ENCODE measurements around the gene COQ5. TPM values are rescaled to one million over a fixed set of nuclear protein-coding genes. Genes with fewer than 3 reads are reported as not detected.
"Not testable (repeated sequence)": the region's sequence is repeated elsewhere in the genome, so short reads cannot be mapped to it uniquely, and the experiment has no call there.

The COQ5 gene
- total RNA-seq, 3 donors from 2014 or later = 26.2 to 33.0 (median 26.5) TPM

GRCh38 chr12:120490325-120490724 lies 38.6 kb downstream of the COQ5 start:
- Histone ChIP-seq H3K36me3 (no peaks in the 10 kb centered on the region), H3K27me3 (no peaks in the 10 kb centered on the region), H3K4me1 (no peaks in the 10 kb centered on the region), H3K9me3 (no peaks in the 10 kb centered on the region), H3K27ac (no peak overlapping the region), H3K4me3 (no peak overlapping the region)
- no peak for DNase-seq (ENCODE audit: low spot score in 2 of 2)
- intact Hi-C loops (cut with DNase I; ENCODE audit: low total_unique reads) = no loop called here
- TF ChIP-seq CTCF (IDR thresholded peaks at IDR 0.05) = no peak
- TF ChIP-seq POLR2A (IDR thresholded peaks at IDR 0.05) = no peak
- TF ChIP-seq POLR2AphosphoS5 (IDR thresholded peaks at IDR 0.05) = no peak

GRCh38 chr12:120489018-120489417 lies 39.9 kb downstream of the COQ5 start:
- H3K27me3 ChIP-seq = no peaks in the 10 kb centered on the region
- no peak overlapping the region for H3K27ac ChIP-seq
- H3K4me3 ChIP-seq = no peak overlapping the region
- H3K36me3 ChIP-seq = no peaks in the 10 kb centered on the region
- H3K9me3 ChIP-seq = no peaks in the 10 kb centered on the region
- H3K4me1 ChIP-seq = no peaks in the 10 kb centered on the region
- DNase-seq (ENCODE audit: low spot score in 2 of 2) = no peak
- TF ChIP-seq POLR2A (IDR thresholded peaks at IDR 0.05) = no peak
- TF ChIP-seq CTCF (IDR thresholded peaks at IDR 0.05) = no peak
- no peak for TF ChIP-seq POLR2AphosphoS5 (IDR thresholded peaks at IDR 0.05)
- intact Hi-C loops (cut with DNase I; ENCODE audit: low total_unique reads) = no loop called here

GRCh38 chr12:120488057-120488640 lies 40.8 kb downstream of the COQ5 start:
- Histone ChIP-seq H3K4me3 (no peak overlapping the region), H3K4me1 (no peaks in the 10 kb centered on the region), H3K27me3 (no peaks in the 10 kb centered on the region), H3K9me3 (no peaks in the 10 kb centered on the region), H3K27ac (no peak overlapping the region), H3K36me3 (no peaks in the 10 kb centered on the region)
- intact Hi-C loops (cut with DNase I; ENCODE audit: low total_unique reads) = no loop called here
- TF ChIP-seq POLR2AphosphoS5 (IDR thresholded peaks at IDR 0.05) = no peak
- no peak for TF ChIP-seq POLR2A (IDR thresholded peaks at IDR 0.05)
- no peak for TF ChIP-seq CTCF (IDR thresholded peaks at IDR 0.05)
- no peak for DNase-seq (ENCODE audit: low spot score in 2 of 2)

- DNase-seq (ENCODE audit: low spot score in 2 of 2); H3K4me3 ChIP-seq; H3K9me3 ChIP-seq; H3K27ac ChIP-seq; intact Hi-C loops (cut with DNase I; ENCODE audit: low total_unique reads); H3K4me1 ChIP-seq; H3K27me3 ChIP-seq; H3K36me3 ChIP-seq: not testable (repeated sequence)
These were observed 41.4 kb downstream of the COQ5 start for GRCh38 chr12:120487552-120487951.

GRCh38 chr12:120485961-120486881 lies 42.7 kb downstream of the COQ5 start:
- Histone ChIP-seq H3K27ac (no peak overlapping the region), H3K4me1 (no peaks in the 10 kb centered on the region), H3K27me3 (no peaks in the 10 kb centered on the region), H3K36me3 (no peaks in the 10 kb centered on the region), H3K9me3 (no peaks in the 10 kb centered on the region), H3K4me3 (no peak overlapping the region)
- DNase-seq (ENCODE audit: low spot score in 2 of 2) = no peak
- TF ChIP-seq POLR2A (IDR thresholded peaks at IDR 0.05) = no peak
- TF ChIP-seq CTCF (IDR thresholded peaks at IDR 0.05) = no peak
- TF ChIP-seq POLR2AphosphoS5 (IDR thresholded peaks at IDR 0.05) = no peak
- intact Hi-C loops (cut with DNase I; ENCODE audit: low total_unique reads) = no loop called here

Measured in breast epithelium (tissue), 4 donors.